NT2/D1 (cell line): ENCODE measurements around the gene PALM.

Experiments used
- YY1 ChIP-seq: IDR thresholded peaks from 2 replicates; pipeline ENCODE4 v1.6.1; 2011; ENCODE audit not compliant: insufficient read length, insufficient read depth
- ZNF274 ChIP-seq: IDR thresholded peaks from 2 replicates; pipeline ENCODE4 v1.6.1; 2011; ENCODE audit warnings: mild to moderate bottlenecking, low read depth, low read length

DNA sequence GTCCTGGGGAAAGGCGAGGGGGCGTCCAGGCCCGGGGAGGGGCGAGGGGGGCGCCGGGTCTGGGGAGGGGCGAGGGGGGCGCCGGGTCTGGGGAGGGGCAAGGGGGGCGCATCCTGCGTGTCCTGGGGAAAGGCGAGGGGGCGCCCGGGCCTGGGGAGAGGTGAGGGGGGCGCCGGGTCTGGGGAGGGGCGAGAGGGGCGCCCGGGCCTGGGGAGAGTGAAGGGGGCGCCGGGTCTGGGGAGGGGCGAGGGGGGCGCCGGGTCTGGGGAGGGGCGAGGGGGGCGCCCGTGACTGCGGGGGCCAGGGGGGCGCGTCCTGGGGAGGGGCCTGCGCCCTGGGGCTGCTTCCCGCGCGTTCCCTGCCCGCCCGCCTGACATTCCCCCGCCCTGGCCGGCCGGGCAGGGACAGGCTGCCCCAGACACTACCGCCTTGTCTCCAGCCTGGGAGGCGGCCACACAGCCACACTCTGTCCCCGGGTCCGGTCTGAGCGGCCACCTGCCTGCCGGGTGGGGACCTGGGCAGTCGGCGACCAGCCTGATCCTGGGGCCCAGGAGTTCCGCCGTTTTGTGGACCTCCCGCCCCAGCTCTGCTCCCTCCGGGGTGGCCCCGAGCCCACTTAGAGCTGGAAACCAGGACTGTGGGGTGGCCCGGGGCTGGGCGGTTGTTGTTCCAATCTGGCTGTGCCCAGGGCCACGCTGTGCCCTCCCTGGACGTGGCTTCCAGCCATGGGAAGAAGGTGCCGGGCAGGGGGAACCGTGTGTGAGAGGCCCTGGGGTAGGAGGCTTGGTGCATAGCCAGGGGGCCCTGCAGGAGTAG is 11.8 kb downstream of the PALM start:
- no peak for TF ChIP-seq ZNF274
- no peak for TF ChIP-seq YY1
